ENCODE measurements around the gene POLR2L.

The POLR2L gene

DNA sequence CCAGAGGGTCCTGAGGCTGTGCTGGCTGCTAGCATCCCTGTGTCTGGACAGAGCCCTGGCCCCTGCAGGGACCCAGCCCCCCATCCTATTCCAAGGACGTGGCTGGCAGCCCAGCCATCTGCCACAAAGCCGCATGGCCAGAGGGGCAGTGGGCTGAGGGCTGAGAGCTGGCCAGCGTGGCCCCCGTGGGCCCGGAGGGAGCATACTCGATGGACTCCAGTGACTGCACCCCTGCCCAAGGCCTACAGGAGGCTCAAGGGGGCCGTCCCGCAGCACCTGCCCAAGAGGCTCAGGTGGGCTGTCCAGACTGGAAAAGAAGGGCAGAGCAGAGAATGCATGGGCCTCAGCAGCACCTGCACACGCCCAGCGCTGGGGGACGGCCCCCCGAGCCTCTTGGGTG lies 13.5 kb upstream of the POLR2L start:
- no peak for DNase-seq (ENCODE audit: low read depth in 1 of 2, low spot score in 1 of 2)

DNA sequence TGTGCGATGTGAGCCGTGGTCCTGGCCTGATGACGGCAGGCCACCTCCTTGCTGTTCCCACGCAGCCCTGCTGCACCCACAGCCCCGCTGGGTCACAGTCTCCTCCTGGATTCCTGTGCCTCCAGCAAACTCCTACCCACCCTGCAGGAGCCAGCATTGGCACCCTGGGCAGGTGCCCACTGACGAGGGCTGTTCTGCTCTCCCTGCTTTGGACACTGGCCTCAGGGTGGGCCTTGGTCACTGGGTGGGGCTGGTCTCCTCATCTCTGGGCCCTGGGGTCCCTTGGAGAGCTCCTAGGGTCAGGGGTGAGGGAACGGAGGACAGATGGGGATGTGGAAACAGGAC lies 13.0 kb upstream of the POLR2L start:
- no peak for DNase-seq (ENCODE audit: low read depth in 1 of 2, low spot score in 1 of 2)

DNA sequence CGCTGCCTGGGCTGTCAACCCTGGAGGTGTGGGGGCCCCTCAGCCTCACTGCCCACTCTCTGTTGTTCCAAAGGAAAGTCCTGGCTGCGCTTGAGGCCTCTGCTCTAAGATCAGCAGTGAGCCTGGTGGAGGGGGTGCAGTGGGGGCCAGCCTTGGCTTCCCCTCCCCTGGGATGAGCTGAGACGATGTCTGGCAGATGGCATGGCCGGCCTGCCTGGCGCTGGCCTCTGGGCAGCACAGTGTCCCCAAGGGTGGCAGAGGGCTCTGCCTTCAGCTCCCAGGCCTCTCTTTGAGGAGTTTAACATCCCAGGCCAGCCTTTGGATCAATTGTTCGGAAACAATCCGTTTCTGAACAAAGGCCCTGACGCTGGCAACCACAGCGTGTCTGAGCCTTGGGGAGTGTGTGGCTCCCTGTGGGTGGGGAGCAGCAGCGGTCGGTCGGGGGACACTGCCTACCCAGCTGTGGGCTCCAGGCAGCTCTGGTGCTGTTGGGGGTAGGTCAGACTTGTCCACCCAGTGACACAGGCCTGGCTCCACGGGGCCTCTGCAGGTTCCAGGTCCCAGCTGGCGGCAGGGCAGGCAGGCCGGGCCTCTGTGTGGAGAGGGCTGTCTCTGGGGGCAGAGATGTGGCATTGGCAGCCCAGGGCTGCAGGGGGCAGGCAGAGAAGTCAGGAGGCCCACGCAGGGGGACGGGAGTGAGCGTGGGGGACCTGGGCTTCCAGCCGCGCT lies 12.4 kb upstream of the POLR2L start:
- DNase-seq (ENCODE audit: low read depth in 1 of 2, low spot score in 1 of 2), result no peak

DNA sequence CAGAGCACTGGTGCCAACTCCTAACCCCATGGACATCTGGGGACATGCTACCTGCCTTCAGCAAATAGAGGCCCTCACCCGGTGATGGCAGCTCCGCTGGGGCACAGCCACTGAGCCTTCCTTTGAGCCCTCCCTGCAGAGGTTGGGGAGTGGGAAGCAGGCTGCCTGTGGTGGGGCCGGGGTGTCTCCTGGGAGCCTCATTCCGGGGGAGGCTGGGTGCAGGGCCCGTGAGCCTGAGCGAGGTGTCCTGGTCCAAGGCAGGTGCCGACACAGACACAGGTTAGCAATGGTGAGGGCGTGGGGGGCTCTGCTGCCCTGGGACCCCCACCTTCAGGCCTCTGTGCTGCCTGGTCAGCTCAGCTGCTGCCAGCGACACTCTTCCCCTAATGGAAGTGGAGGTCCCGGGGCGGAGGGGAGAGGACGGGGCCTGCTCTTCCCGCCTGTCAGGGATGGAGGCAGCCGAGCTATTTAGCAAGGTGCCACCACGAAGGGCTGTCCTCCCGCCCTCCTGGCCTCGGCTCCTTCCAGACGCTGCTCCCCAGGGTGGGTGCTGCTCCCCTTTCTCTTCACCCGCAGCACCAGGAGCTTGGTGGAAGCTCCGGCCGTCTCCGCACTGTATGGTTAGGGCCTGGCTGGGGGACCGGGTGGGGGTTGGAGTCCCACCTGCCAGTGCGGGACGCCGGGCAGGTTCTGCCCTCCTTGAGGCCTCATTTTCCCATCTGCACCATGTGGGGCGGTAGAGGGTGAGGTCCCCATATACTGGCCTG lies 11.5 kb upstream of the POLR2L start:
- DNase-seq (ENCODE audit: low read depth in 1 of 2, low spot score in 1 of 2), result no peak

DNA sequence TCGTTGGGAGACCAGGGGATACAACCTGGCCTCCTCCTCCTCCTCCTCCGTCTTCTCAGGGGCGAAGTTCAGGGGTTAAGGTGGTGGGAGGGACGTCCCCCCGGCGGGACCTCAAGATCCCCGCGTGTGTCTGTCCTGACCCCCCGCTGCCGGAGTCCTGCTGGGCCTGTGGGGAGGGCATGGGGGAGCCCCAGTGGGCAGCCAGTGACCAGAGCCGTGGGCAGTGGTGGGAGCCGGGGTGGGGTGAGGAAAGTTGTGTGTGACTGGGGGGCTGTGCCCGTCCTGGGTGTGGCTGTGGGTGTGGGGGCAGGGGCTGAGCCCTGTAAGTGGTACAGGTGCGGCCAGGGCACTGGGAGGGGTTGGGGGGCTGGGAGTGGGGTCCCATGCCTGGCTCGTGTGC lies 10.4 kb upstream of the POLR2L start:
- no peak for DNase-seq (ENCODE audit: low read depth in 1 of 2, low spot score in 1 of 2)

DNA sequence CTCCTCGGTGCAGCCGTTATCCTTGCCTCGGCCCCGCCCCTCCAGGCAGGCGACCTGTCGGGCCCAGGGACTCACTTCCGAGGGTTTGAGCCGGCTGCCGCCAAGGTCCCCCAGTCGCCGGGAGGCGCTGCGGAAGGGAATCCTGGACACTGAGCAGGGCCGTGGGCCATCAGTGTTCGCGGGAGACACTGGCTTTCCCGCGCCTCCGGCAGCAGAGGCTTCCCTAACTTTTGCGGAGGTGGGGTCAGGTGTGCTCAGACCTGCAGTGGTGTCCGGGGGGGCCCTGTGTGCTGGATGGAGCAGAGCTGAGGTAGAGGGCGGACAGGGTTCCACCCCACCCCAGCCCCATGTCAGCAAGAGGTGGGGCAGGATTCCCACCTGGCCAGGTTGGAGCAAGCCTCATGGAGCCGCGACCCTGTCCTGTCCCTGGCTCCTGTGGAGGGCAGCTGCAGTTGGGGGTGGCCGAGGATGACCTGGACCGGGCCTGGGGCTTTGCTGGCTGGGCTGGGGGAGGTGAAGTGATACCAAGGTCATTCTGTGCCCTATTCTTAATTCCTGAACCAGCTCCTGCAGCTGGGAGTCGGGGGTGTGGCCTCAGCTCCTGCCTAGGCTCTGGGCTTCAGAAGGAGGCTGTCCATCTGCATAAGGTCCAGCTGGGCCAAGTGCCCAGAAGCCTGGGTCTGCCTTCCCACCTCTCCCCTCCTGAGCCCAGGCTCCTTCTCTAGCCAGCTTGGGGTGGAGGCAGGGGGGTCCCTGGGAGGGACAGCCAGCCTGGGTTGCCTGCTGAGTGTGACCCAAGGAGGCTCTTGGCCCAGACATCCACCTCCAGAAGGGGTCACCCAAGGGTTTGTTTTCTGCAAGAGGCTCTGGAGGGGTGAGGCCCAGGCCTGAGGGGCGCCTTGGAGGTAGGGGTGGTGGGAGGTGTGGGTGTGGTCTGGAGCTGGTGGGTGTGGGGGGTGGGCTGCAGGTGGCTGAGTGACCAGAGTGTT lies 8.7 kb upstream of the POLR2L start:
- DNase-seq (ENCODE audit: low read depth in 1 of 2, low spot score in 1 of 2), result no peak

DNA sequence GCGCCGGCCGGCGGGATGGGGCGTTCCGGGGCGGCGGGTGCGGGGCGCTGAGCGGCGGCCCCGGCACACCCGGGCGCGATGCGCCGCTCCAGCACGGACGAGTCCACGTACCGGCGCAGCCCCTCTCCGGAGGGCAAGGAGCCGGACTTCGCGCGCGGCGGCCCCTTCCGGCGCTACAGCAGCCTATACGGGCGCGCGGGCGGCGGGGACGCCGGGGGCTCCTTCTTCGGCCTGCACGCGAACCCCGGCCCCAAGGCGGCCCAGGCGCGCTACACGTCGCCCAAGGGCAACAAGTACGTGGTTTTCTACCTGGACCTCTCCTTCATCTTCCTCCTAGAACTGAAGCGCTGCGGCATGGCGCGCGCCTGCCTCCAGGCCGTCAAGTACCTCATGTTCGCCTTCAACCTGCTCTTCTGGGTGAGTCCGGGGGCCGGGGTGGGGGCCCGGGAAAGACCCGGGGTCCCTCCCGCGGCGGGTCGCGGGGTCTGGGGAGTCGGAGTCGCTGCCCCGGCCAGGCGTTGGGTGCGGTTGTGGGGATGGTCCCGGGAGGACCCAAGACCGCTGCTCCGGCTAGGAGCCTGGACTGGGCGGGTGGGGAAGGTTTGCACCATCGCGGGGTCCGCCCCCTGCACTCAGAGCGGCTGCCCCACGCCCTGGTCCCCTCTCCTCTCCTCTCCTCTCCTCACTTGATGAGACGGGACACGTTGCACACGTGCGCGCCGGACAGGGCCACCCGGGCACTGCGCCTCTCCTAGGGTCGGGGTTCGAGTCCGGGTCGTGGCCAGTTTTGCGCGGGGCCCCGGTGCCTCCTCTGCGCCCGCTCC lies 7.8 kb upstream of the POLR2L start:
- no peak for DNase-seq (ENCODE audit: low read depth in 1 of 2, low spot score in 1 of 2)

DNA sequence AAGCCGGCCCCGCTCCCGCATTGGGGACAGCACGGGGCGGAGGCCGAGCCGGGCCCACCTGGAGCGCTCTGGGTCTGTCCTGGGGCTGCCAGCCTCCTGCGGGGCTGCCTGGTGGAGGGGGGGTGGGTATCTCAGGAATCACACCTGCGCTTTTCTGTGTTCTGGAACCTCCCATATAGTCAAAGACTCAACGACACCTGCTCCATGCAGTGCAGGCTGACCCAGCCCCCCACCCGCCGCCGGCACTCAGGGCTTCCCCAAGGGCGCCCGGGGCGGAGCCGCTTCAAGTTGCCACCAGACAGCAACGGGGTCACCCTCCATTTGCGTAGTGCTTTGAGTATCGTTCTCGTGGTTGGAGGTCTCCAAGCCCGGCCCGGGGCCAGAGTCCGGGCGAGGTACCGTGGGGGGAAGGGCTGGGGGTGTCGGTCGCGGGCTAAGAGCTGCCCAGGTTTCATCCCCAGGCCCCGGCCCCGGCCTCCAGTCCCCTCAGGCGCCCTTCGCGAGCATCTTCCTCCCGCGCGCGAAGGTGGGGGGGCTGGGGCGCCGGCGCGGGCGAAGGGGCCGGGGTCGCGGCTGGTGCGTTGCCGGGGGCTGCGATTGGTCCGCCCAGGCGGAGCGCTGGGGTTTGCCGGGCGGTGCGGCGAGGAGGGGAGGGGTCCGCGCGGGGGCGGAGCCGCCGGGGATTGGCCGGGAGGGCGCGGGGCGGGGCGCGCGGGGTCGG lies 6.9 kb upstream of the POLR2L start:
- DNase-seq (ENCODE audit: low read depth in 1 of 2, low spot score in 1 of 2), result no peak

DNA sequence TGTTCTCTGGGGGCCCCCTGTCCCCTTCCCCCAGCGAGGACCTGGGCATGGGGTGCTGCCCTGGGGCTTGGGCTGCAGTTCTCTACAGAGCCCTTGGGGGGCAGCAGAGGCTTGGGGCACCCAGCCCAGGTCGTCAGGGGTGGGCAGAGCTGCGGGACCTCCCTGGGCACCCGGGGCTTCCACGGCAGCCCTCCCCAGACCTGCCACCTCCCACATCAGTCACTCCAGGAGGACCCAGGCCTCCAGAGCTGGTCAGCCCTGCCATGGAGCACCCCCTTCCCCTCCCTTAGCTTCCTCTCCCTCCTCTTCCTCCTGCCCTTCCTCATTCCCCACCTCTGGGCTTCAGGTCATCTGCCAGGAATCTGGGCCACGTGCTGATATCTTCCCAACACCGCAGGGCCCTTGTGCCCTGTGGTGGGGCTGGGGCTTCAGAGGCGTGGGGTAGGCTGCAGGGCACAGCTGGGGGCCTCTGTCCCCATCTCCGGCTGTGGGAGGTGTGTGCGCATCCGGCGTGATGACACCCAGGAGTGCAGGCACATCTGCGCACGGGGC lies 6.1 kb upstream of the POLR2L start:
- peak; percentile 37 to 47 for DNase-seq (ENCODE audit: low read depth in 1 of 2, low spot score in 1 of 2)

DNA sequence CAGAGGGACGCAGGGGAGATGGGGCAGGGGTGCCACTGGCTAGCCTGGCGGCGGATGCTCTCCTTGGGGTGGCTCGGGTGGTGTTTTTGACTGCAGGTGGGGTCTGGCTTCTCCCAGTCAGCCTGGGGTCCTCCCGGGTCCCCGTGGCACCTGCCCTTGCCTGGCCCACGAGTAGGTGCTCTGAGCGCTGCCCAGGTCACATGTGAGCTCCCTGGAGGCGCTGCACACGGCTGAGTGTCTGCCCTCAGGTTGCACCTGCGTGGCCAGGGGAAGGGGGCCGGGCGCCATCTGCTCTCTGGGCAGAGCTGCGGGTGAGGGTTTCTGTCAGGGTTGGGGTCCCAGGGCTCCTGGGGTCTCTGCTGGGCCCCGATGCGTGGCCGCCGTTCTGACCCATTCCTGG lies 5.5 kb upstream of the POLR2L start:
- DNase-seq (ENCODE audit: low read depth in 1 of 2, low spot score in 1 of 2), result no peak

DNA sequence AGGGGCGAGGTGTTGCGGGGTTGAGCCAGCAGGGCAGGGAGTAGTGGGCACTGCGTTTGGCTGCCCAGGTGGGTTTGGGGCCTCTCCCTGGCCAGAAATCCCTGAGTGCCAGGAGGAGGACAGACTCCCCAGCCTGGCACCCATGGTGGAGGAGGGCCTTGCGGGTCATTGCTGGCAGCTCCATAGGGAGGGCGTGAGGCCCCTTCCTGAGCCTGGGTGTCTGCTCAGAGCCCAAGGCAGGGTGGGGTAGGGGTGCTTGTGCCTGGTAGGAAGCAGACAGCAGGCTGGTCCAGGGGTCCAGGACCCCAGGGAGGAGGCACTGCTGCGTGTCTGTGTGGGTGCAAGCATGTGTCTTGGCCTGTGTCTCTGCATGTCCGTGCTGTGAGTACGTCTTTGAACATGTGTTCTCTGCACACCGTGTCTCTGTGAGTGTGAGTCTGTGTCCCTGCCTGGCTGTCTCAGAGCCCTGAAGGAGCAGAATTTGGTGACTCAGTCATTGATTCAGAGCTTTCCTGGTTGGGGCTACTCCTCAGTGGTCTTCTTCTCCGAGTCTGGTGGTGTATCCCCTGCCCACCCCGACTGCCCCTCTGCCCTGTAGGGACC lies 4.3 kb upstream of the POLR2L start:
- DNase-seq (ENCODE audit: low read depth in 1 of 2, low spot score in 1 of 2), result no peak

DNA sequence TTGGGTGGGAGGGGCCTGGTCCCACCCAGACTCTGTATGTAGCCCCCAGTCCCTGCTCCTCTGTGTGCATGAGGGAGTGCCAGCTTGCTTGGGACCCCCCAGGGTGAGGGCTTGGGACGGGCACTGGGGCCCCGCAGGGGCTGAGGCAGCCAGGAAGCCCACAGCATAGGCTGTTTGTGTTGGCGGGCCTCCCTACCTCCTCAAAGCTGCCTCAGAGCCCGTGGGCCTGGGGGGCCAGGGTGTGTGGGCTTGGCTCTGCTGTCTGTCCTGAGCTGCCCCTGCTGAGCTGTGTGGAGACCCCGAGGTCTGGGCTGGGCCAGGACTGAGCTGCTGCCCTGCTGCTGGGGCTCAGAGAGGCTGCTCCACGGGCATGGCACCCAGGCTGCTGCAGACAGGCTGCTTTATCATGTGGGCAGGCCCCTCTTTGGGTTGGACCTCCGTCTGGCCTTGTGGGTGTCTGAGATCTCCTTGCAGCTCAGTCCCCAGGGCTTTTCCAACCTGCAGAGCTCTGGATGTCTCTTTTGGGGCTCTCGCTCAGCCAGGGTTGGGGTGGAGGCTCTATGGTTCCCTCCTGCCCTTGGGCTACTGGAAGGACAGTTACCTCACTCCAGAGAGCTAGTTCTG lies 3.7 kb upstream of the POLR2L start:
- no peak for DNase-seq (ENCODE audit: low read depth in 1 of 2, low spot score in 1 of 2)

DNA sequence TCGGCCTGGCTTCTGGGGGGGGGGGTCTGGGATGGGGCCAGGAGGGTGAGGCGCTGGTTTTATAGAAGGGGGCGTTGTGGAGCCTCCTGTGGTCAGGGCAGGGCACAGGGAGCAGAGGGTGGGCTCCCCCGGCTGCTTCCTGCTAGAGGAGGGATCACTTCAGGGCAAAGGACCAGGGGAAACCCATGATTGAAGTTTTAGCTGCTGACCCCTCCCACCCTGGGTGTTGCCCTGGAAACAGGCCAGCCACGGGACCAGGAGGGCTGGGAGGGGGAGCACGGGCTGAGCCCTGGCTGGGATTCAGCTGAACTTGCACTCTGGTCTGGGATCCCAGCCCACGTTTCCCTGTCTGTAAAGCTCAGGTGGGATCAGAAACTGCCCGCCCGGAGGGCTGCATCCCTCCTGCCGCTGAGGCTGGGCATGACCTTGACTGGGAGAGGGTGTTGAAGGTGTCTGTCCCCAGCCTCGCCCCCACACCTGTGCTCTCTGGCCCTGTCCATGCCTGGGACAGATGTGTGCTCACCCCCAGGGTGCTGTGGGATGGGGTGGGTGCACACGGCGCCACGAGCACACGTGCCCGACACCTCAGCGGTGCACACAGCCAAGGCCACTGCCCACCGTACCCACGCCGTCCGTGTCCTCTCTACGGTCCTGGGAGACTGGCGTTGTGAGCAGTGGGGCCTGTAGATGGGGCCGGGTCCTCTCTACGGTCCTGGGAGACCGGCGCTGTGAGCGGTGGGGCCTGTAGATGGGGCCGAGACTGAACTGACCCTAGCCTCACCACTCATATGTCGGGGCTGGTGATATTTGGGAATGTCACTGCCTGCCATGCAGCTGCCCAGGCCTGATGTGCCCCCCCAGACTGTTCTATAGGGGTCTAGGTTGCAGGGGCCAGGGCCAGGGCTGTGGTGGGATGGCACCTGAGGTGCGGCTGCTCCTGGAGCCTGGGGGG lies 2.6 kb upstream of the POLR2L start:
- no peak for DNase-seq (ENCODE audit: low read depth in 1 of 2, low spot score in 1 of 2)

DNA sequence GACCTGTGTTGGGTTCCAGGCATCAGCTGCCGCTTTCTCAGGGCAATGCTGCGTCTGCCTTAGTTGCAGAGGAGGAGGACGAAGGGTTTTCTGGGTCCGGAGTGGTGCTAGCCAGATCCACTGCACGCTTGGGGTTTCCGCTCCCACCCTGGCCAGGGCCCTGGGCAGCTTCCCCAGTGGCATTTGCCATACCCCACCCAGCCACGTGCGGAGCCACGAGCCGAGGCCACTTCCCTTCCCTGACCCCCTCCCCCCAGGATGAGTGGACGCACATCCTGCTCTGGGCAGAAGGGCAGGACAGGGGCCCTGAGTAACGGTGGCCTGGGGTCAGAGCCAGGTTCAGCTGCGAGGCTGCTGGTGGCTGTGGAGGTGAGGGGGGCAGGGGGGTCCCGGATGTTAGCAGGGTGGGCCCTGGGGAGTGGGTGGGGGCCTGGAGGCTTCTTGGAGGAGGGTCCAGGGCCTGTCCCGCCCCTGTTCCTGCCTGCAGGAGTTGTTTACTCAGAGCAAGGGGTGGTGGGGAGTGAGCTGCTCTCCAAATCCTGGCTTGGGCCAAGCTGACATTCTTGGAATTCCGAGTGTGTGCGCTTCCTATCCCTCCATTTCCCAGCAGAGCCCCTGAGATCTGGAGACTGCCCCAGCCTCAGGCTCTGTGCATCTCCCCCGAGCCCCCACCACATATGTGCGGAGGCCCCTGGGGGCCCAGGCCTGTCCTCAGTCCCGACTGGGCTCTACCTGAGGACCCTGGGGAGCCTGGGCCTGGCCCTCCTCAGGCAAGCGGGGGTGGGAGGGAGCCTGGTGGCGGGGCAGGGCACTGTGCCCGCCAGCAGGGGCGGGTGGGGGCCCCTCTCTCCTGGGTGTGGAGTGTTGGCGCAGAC lies 1.7 kb upstream of the POLR2L start:
- DNase-seq (ENCODE audit: low read depth in 1 of 2, low spot score in 1 of 2), result no peak

DNA sequence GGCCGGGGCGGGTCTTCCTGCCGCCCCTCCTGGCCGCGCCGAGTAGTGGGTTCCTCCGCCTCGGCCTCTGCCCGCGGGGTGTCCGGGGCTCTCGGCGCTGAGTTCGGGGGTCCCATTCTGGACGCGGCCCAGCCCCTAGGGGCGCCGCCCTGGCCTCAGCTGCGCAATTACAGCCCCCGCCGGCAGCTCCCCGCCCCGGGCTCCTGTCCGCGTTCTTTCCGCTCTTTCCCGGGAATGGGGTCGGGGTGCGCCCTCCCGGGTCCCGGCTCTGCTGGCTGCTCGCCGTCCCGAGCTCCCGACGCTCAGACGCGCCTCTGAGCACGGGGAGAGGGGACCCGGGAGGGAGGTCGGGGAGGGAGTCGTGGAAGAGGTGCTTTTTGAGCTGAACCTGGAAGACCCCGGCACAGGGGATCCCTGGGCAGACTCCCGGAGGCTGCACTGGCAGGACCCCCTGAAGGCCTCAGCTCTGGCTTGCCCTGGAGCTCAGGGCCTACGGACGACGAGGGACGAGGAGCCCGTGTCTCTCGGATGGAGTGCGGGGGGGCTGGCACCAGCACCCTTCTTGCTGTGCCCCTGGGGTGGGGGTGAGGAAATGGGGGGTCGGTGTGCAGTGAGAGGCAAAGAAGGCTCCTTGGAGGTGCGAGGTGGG lies 881 bp upstream of the POLR2L start:
- DNase-seq (ENCODE audit: low read depth in 1 of 2, low spot score in 1 of 2), result no peak

DNA sequence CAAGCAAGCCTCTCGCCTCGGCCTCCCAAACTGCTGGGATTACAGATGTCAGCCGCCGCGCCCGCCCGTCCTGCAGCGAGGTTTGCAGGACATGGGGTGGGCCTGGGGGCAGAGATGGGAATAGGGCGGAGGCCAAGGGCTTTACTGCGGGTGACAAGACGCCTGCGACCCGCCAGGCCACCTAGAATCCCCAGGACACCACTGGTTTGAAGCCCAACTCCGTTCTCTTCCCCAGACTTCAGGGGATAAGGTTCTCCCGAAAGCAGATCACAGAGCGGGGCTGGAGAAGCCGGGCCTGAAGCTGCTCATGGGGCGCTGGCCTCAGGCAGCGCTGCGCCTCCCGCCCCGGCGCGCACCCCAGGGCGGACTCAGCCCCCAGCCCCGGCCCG lies 354 bp downstream of the POLR2L start:
- DNase-seq (ENCODE audit: low read depth in 1 of 2, low spot score in 1 of 2), result no peak
